ENCODE measurements around the gene COL7A1. TPM values are rescaled to one million over a fixed set of nuclear protein-coding genes. Genes with fewer than 3 reads are reported as not detected.
A peak's percentile ranks its signal among the peaks of the same experiment; 100 is the strongest.

The COL7A1 gene
- total RNA-seq, 2 experiments from 2014 or later, result 1.6 to 2.2 TPM

DNA sequence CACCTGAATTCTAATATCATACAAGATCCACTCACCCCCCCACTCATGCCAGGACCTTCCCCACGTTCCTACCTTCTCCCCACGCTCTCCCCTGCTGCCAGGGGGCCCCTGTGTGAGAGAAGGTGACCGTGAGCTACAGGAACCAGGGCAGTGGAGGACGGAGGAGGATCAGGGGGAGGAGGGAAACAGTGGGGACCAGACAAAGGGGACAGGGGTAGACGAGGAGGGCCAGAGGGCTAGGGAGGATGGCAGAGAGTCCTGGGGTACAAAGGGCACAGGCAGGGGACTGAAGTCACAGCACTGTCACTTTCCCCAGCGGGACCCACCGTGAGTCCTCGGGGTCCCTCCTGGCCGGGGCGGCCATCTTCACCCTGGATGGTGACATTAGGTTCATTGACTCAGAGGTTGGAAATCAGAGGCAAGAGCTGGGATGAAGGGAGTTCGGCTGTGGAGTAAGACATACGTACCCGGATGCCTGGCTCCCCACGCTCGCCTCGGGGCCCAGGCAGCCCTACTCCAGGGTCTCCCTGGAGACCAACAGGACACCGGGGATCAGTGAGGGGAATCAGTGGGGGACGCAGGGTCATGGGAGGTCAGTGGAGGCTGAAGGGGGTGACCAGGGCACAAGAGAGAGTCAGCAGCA, 25.2 kb downstream of the COL7A1 start:
- H3K4me3 Mint-ChIP-seq, result no peak overlapping the region
- H3K27ac Mint-ChIP-seq, result no peak overlapping the region
- H3K27me3 Mint-ChIP-seq, result no peaks in the 10 kb centered on the region
- no peaks in the 10 kb centered on the region for H3K36me3 Mint-ChIP-seq (ENCODE audit: low read depth)
- intact Hi-C loops (cut with micrococcal nuclease), result no loop called here
- H3K9me3 Mint-ChIP-seq, result no peaks in the 10 kb centered on the region
- ATAC-seq (no peak), DNase-seq (no peak)
- POLR2A ChIA-PET, result no interaction called here
- TF ChIP-seq CTCF (IDR thresholded peaks at IDR 0.05), result no peak
- CTCF ChIA-PET, result interaction anchor here (0.8 kb wide), 1 partner anchor 21 kb away, joined by 3 read pairs; no protein-coding TSS in a partner anchor
- peaks cover 6% of the 10 kb centered on the region for H3K4me1 Mint-ChIP-seq (ENCODE audit: low read depth)

GRCh38 chr3:48569400-48569799, 25.7 kb downstream of the COL7A1 start:
- ChIA-PET CTCF (interaction anchor here (0.8 kb wide), 1 partner anchor 20 kb away, joined by 3 read pairs; no protein-coding TSS in a partner anchor), POLR2A (no interaction called here)

DNA sequence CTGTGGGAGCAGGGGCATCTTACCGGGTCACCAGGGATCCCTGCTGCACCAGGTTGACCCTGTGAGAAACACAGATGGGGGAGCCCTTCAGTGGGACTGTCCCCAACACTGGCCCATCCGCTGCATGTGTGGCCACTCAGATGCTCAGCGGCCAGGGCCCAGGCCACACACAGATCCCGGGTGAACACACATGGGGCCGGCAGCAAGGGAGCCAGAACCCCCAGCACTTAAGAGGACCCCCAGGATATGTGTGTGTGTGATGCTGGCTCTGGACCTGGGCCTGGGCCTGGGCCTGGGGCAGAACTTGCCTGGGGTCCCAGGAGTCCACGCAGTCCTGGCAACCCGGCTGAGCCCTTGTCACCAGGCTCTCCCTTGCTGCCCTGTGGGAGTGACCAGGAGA, 26.7 kb downstream of the COL7A1 start:
- intact Hi-C loops (cut with micrococcal nuclease), result no loop called here
- no peaks in the 10 kb centered on the region for H3K9me3 Mint-ChIP-seq
- H3K4me3 Mint-ChIP-seq, result no peak overlapping the region
- CTCF ChIA-PET, result interaction anchor here (2.0 kb wide), 1 partner anchor 10 kb away, joined by 6 read pairs; no protein-coding TSS in a partner anchor
- TF ChIP-seq CTCF (IDR thresholded peaks at IDR 0.05), result no peak
- H3K27ac Mint-ChIP-seq, result no peak overlapping the region
- DNase-seq, result no peak
- peaks cover 12% of the 10 kb centered on the region for H3K4me1 Mint-ChIP-seq (ENCODE audit: low read depth)
- H3K27me3 Mint-ChIP-seq, result no peaks in the 10 kb centered on the region
- POLR2A ChIA-PET, result interaction anchor here (0.6 to 1.0 kb wide), 2 partner anchors 50 to 60 kb away, joined by 3 read pairs; no protein-coding TSS in a partner anchor
- no peak for ATAC-seq
- H3K36me3 Mint-ChIP-seq (ENCODE audit: low read depth), result no peaks in the 10 kb centered on the region

More at GRCh38 chr3:48569400-48569799, 25.7 kb downstream of the COL7A1 start:
- ATAC-seq (no peak), DNase-seq (no peak)
- Mint-ChIP-seq H3K27me3 (no peaks in the 10 kb centered on the region), H3K4me1 (ENCODE audit: low read depth) (peaks cover 6% of the 10 kb centered on the region), H3K36me3 (ENCODE audit: low read depth) (no peaks in the 10 kb centered on the region), H3K4me3 (no peak overlapping the region), H3K27ac (no peak overlapping the region), H3K9me3 (no peaks in the 10 kb centered on the region)
- intact Hi-C loops (cut with micrococcal nuclease), result no loop called here
- no peak for TF ChIP-seq CTCF (IDR thresholded peaks at IDR 0.05)

DNA sequence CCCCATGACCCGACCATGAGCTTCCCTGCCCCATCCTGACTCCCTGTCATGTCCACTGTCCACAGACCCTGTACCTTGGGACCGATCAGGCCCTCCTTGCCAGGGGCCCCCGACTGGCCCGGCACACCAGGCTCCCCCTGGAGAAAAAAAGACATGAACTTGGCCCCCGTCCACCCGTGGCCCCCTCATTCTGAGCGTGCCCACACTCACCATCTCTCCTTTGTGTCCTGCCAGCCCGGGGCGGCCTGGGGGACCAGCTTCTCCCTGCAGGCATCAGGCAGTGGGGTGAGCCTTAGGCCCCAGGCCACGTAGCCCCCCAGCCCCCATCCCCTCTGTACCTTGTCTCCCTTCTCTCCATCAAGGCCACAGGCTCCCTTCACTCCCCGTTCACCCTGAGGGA, 27.6 kb downstream of the COL7A1 start:
- Mint-ChIP-seq H3K27ac (no peak overlapping the region), H3K36me3 (ENCODE audit: low read depth) (no peaks in the 10 kb centered on the region), H3K4me1 (ENCODE audit: low read depth) (peaks cover 18% of the 10 kb centered on the region), H3K27me3 (no peaks in the 10 kb centered on the region), H3K9me3 (no peaks in the 10 kb centered on the region), H3K4me3 (no peak overlapping the region)
- DNase-seq (no peak), ATAC-seq (no peak)
- ChIA-PET POLR2A (interaction anchor here (1.0 kb wide), 1 partner anchor 61 kb away, joined by 3 read pairs; no protein-coding TSS in a partner anchor), CTCF (interaction anchor here (1.0 to 2.0 kb wide), 2 partner anchors 9 to 11 kb away, joined by 4 to 6 read pairs; partner anchors contain the start of gene PFKFB4)
- TF ChIP-seq CTCF (IDR thresholded peaks at IDR 0.05), result no peak
- intact Hi-C loops (cut with micrococcal nuclease), result no loop called here

DNA sequence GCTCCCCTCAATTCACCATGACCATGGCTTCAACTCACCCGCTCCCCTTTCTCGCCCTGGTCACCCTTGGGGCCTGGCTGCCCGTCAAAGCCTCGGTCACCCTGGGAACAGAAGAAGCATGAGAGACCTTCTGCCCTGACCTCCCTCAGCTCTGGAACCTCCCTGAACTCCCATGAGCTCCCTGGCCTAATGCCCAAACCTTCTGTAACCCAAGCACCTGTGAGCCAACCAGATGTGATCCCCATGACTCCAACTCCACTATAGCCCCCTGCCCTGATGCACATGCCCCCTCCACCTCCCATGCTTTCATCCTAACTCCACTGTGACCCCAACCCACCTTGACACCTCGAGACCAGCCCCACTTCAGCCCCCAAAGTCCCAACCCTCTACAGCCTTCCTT, 28.0 kb downstream of the COL7A1 start:
- DNase-seq (no peak), ATAC-seq (no peak)
- Mint-ChIP-seq H3K4me3 (no peak overlapping the region), H3K36me3 (ENCODE audit: low read depth) (no peaks in the 10 kb centered on the region), H3K27me3 (no peaks in the 10 kb centered on the region), H3K4me1 (ENCODE audit: low read depth) (peaks cover 18% of the 10 kb centered on the region), H3K27ac (peak overlapping the region; percentile 47), H3K9me3 (no peaks in the 10 kb centered on the region)
- ChIA-PET POLR2A (interaction anchor here (1.0 to 1.4 kb wide), 2 partner anchors 10 to 61 kb away, joined by 3 to 4 read pairs; no protein-coding TSS in a partner anchor), CTCF (interaction anchor here (1.0 to 2.0 kb wide), 2 partner anchors 9 to 10 kb away, joined by 4 to 6 read pairs; partner anchors contain the start of gene PFKFB4)
- intact Hi-C loops (cut with micrococcal nuclease), result no loop called here
- TF ChIP-seq CTCF (IDR thresholded peaks at IDR 0.05), result no peak
